Measurements from ENCODE around the gene NAA20. TPM values are rescaled to one million over a fixed set of nuclear protein-coding genes. Genes with fewer than 3 reads are reported as not detected.

Gene NAA20
- total and polyA plus RNA-seq, 4 donors: 26.8 to 75.6 (median 39.2) TPM

- no peak for TF ChIP-seq CTCF (IDR thresholded peaks at IDR 0.05; ENCODE audit: low read depth, low read length, missing input control)
- TF ChIP-seq RAD21 (IDR thresholded peaks at IDR 0.05): peak in 1 of 2 donors; percentile 12
These were observed 18.0 kb upstream of the NAA20 start (continued) for GRCh38 chr20:19998990-19999705.

DNA sequence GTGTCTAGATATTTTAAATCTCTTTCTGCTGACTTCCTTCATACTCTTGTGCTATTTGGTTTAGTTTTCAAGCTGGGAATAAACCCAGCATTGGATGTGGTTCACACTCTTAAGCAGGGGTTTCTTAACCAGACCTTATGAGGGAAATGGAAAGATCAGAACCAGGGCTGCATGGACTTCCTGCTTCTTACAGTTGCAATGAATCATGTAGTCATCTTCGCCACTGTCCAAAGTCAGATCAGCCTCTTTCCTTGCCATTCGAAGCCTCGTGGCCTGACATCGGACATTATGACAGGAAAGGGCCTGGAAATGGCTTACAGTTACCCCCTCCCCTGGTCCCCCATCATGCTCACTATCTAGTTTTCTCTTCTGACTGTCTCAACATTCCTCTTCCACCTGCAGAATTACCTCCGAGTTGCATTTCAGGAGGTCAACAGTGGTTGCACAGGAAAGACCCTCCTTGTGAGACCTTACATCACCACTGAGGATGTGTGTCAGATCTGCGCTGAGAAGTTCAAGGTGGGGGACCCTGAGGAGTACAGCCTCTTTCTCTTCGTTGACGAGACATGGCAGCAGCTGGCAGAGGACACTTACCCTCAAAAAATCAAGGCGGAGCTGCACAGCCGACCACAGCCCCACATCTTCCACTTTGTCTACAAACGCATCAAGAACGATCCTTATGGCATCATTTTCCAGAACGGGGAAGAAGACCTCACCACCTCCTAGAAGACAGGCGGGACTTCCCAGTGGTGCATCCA lies 16.8 kb upstream of the NAA20 start:
- no peak overlapping the region for H3K4me3 ChIP-seq (ENCODE audit: low read depth in 1 of 3, low read length in 3 of 3)
- H3K36me3 ChIP-seq (ENCODE audit: control insufficient read depth in 4 of 4, insufficient read depth in 3 of 4, low read depth in 1 of 4, low read length in 3 of 4): no peaks in the 10 kb centered on the region
- TF ChIP-seq, protein P1, sequence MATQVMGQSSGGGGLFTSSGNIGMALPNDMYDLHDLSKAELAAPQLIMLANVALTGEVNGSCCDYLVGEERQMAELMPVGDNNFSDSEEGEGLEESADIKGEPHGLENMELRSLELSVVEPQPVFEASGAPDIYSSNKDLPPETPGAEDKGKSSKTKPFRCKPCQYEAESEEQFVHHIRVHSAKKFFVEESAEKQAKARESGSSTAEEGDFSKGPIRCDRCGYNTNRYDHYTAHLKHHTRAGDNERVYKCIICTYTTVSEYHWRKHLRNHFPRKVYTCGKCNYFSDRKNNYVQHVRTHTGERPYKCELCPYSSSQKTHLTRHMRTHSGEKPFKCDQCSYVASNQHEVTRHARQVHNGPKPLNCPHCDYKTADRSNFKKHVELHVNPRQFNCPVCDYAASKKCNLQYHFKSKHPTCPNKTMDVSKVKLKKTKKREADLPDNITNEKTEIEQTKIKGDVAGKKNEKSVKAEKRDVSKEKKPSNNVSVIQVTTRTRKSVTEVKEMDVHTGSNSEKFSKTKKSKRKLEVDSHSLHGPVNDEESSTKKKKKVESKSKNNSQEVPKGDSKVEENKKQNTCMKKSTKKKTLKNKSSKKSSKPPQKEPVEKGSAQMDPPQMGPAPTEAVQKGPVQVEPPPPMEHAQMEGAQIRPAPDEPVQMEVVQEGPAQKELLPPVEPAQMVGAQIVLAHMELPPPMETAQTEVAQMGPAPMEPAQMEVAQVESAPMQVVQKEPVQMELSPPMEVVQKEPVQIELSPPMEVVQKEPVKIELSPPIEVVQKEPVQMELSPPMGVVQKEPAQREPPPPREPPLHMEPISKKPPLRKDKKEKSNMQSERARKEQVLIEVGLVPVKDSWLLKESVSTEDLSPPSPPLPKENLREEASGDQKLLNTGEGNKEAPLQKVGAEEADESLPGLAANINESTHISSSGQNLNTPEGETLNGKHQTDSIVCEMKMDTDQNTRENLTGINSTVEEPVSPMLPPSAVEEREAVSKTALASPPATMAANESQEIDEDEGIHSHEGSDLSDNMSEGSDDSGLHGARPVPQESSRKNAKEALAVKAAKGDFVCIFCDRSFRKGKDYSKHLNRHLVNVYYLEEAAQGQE (IDR thresholded peaks at IDR 0.05): peak; percentile 78
- TF ChIP-seq FOXA1 (IDR thresholded peaks at IDR 0.05): no peak
- no peak for TF ChIP-seq ATF3 (IDR thresholded peaks at IDR 0.05)
- H3K9me3 ChIP-seq (ENCODE audit: control insufficient read depth in 4 of 4, low read length in 3 of 4): no peaks in the 10 kb centered on the region
- no peak overlapping the region for H3K27ac ChIP-seq (ENCODE audit: low read depth in 1 of 2, low read length in 2 of 2)
- DNase-seq (ENCODE audit: low spot score): no peak
- WGBS: 86% methylated on average over 14 of the region's 14 CpGs
- no peak overlapping the region for H3K9ac ChIP-seq (ENCODE audit: low read depth in 1 of 2, low read length in 2 of 2)
- H3K27me3 ChIP-seq (ENCODE audit: control insufficient read depth in 4 of 4, insufficient read depth in 4 of 4, low read length in 3 of 4): no peaks in the 10 kb centered on the region
- peaks cover 8 to 35% (median 27%) of the 10 kb centered on the region in 4 donors for H3K4me1 ChIP-seq (ENCODE audit: control insufficient read depth in 4 of 4, insufficient read depth in 4 of 4, low read length in 3 of 4)

- H3K27me3 ChIP-seq (ENCODE audit: control insufficient read depth in 4 of 4, insufficient read depth in 4 of 4, low read length in 3 of 4): no peaks in the 10 kb centered on the region
- H3K9me3 ChIP-seq (ENCODE audit: control insufficient read depth in 4 of 4, low read length in 3 of 4): no peaks in the 10 kb centered on the region
- no peak overlapping the region for H3K9ac ChIP-seq (ENCODE audit: low read depth in 1 of 2, low read length in 2 of 2)
- TF ChIP-seq, protein P2, sequence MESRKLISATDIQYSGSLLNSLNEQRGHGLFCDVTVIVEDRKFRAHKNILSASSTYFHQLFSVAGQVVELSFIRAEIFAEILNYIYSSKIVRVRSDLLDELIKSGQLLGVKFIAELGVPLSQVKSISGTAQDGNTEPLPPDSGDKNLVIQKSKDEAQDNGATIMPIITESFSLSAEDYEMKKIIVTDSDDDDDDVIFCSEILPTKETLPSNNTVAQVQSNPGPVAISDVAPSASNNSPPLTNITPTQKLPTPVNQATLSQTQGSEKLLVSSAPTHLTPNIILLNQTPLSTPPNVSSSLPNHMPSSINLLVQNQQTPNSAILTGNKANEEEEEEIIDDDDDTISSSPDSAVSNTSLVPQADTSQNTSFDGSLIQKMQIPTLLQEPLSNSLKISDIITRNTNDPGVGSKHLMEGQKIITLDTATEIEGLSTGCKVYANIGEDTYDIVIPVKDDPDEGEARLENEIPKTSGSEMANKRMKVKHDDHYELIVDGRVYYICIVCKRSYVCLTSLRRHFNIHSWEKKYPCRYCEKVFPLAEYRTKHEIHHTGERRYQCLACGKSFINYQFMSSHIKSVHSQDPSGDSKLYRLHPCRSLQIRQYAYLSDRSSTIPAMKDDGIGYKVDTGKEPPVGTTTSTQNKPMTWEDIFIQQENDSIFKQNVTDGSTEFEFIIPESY (IDR thresholded peaks at IDR 0.05): no peak
- TF ChIP-seq RXRA (IDR thresholded peaks at IDR 0.05): peak; percentile 81 to 91
- TF ChIP-seq RAD21 (IDR thresholded peaks at IDR 0.05): no peak
- peak; percentile 23 to 49 for TF ChIP-seq HNF4A (conservative IDR thresholded peaks at IDR 0.05)
- TF ChIP-seq HNF4G (IDR thresholded peaks at IDR 0.05): no peak
- peak; percentile 26 for TF ChIP-seq YY1 (IDR thresholded peaks at IDR 0.05)
- 38% methylated on average over 9 of the region's 9 CpGs for WGBS
- DNase-seq (ENCODE audit: low spot score): no peak
- H3K36me3 ChIP-seq (ENCODE audit: control insufficient read depth in 4 of 4, insufficient read depth in 3 of 4, low read depth in 1 of 4, low read length in 3 of 4): no peaks in the 10 kb centered on the region
- peak overlapping the region; percentile 9 to 38 for H3K27ac ChIP-seq (ENCODE audit: low read depth in 1 of 2, low read length in 2 of 2)
- peaks cover 9 to 35% (median 27%) of the 10 kb centered on the region in 4 donors for H3K4me1 ChIP-seq (ENCODE audit: control insufficient read depth in 4 of 4, insufficient read depth in 4 of 4, low read length in 3 of 4)
- no peak overlapping the region for H3K4me3 ChIP-seq (ENCODE audit: low read depth in 1 of 3, low read length in 3 of 3)
These were observed 14.8 kb upstream of the NAA20 start for GRCh38 chr20:20002101-20002998.

All from liver (tissue), 9 donors.